ENCODE measurements around the gene CRYGD. TPM values are rescaled to one million over a fixed set of nuclear protein-coding genes. Genes with fewer than 3 reads are reported as not detected.

The CRYGD gene
- total and polyA plus RNA-seq, 2 of the 4 experiments (the other 2 are of a cell fraction), result not detected

DNA sequence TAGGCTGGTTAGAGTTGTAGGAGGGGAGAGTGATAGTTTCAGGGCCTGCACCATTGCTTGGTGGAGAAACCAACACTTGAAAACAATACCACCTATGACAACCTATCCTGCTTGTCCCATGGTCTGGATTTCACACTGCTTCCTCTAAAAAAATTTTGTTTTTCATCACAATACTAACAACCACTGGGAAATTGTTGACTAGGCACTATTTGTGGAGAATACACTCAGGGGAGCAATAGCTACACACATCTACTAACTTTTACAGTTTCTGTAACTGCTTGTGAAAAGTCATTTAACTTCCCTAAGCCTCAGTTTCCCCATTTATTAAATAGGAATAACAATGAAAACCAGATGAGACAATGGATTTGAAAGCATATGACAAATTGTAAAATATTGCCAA, 25.8 kb upstream of the CRYGD start:
- H3K9me1 ChIP-seq (ENCODE audit: insufficient read depth, low read length), result no peaks in the 10 kb centered on the region
- CTCF ChIA-PET, result no interaction called here
- no peaks in the 10 kb centered on the region for H4K20me1 ChIP-seq (ENCODE audit: insufficient read depth, low read length)
- dilution Hi-C loops (cut with HindIII; ENCODE audit: low sequenced_read_pairs, unreplicated experiment) (no loop called here), intact Hi-C loops (cut with micrococcal nuclease) (loop anchor here (1.0 kb wide), 1 partner anchor 40 kb away; no protein-coding TSS in a partner anchor), in situ Hi-C loops (cut with MboI; ENCODE audit: low sequenced_read_pairs) (no loop called here)
- DNase-seq (no peak), ATAC-seq (ENCODE audit: low read depth) (no peak)
- H3K9me3 ChIP-seq (ENCODE audit: control insufficient read depth, insufficient read depth, low read length), result no peaks in the 10 kb centered on the region
- no peak overlapping the region for H3K4me3 ChIP-seq (ENCODE audit: insufficient read depth, low read depth, low read length)
- no peak overlapping the region for H3K4ac ChIP-seq (ENCODE audit: low read depth, low read length)
- POLR2A ChIA-PET (ENCODE audit: unreplicated experiment), result no interaction called here
- TF ChIP-seq, protein P1, sequence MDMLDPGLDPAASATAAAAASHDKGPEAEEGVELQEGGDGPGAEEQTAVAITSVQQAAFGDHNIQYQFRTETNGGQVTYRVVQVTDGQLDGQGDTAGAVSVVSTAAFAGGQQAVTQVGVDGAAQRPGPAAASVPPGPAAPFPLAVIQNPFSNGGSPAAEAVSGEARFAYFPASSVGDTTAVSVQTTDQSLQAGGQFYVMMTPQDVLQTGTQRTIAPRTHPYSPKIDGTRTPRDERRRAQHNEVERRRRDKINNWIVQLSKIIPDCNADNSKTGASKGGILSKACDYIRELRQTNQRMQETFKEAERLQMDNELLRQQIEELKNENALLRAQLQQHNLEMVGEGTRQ (IDR thresholded peaks at IDR 0.05; ENCODE audit: low read depth, low read length), result no peak
- TF ChIP-seq MAFK (IDR thresholded peaks at IDR 0.05; ENCODE audit: low read depth, low read length), result peak; percentile 40
- no peak overlapping the region for H3K27ac ChIP-seq (ENCODE audit: insufficient read depth, low read length)
- H3K36me3 ChIP-seq (ENCODE audit: control insufficient read depth, insufficient read depth, low read length), result no peaks in the 10 kb centered on the region
- H3K14ac ChIP-seq (replicated peaks; ENCODE audit: low read depth, low read length), result no peak overlapping the region
- no peak overlapping the region for H2BK120ac ChIP-seq (ENCODE audit: low read depth, low read length)
- no peak overlapping the region for H3K56ac ChIP-seq (ENCODE audit: extremely low read depth, insufficient read depth, low read length)
- no peak overlapping the region for H4K91ac ChIP-seq (ENCODE audit: insufficient read depth, low read depth, low read length)
- H2AK5ac ChIP-seq (ENCODE audit: low read depth, low read length), result no peak overlapping the region
- H4K5ac ChIP-seq (ENCODE audit: low read depth, low read length), result no peak overlapping the region
- no peak overlapping the region for H3K23ac ChIP-seq (ENCODE audit: low read depth, low read length)
- no peak overlapping the region for H2BK5ac ChIP-seq (ENCODE audit: low read depth, low read length, poor library complexity, severe bottlenecking)
- no peak overlapping the region for H2AFZ ChIP-seq (replicated peaks; ENCODE audit: low read length, poor library complexity)
- H2AK9ac ChIP-seq (replicated peaks; ENCODE audit: low read depth, low read length, poor library complexity), result no peak overlapping the region
- no peak overlapping the region for H3K9ac ChIP-seq (ENCODE audit: low read depth, low read length)
- no peaks in the 10 kb centered on the region for H3K79me1 ChIP-seq (ENCODE audit: low read depth in 1 of 2, low read length in 2 of 2)
- no peak overlapping the region for H2BK15ac ChIP-seq (ENCODE audit: low read depth, low read length)
- H4K8ac ChIP-seq (ENCODE audit: low read depth in 2 of 2, low read length in 2 of 2), result no peak overlapping the region
- no peak overlapping the region for H3K18ac ChIP-seq (ENCODE audit: low read depth, low read length)
- no peaks in the 10 kb centered on the region for H3K4me1 ChIP-seq (ENCODE audit: control insufficient read depth, insufficient read depth, low read length)
- 0 out of 2 replicates have a peak, but pooled peaks cover 1% of the 10 kb centered on the region for H3K27me3 ChIP-seq (ENCODE audit: control insufficient read depth, insufficient read depth, low read length)
- no peak overlapping the region for H2BK20ac ChIP-seq (ENCODE audit: low read depth, low read length)
- H3K4me2 ChIP-seq (ENCODE audit: low read depth, low read length), result no peak overlapping the region
- no TSS peak for BruUV-seq (replicated peaks)

Measured in IMR-90 (cell line).